Activated T-cell treated with anti-CD3 and anti-CD28 coated beads, Interleukin-2, amount 50 U/mL, for 4 hours (primary cell): ENCODE data around the gene TMEM202. TPM values are rescaled to one million over a fixed set of nuclear protein-coding genes. Genes with fewer than 3 reads are reported as not detected.
"Not testable (repeated sequence)": the region's sequence is repeated elsewhere in the genome, so short reads cannot be mapped to it uniquely, and the experiment has no call there.

ENCODE experiments used
- ATAC-seq, 2 donors: fragments of 200-7000 bp; cut with Tn5 transposase; one replicate each; pipeline ENCODE4 v1.10.0; 2021
- DNase-seq: peaks from one replicate; pipeline ENCODE4 v3.0.0-alpha.2; 2020
- H3K27me3 Mint-ChIP-seq: one replicate; pipeline ENCODE4 v1.8.0; 2021; ENCODE audit warnings: low read depth, mixed read lengths
- H3K36me3 Mint-ChIP-seq: one replicate; pipeline ENCODE4 v1.8.0; 2022; ENCODE audit warnings: mixed read lengths; ENCODE audit not compliant: insufficient read depth
- H3K4me1 Mint-ChIP-seq: one replicate; pipeline ENCODE4 v1.8.0; 2021; ENCODE audit warnings: low read depth, mixed read lengths
- H3K4me3 Mint-ChIP-seq: one replicate; pipeline ENCODE4 v1.8.0; 2021; ENCODE audit warnings: mild to moderate bottlenecking, moderate library complexity, mixed read lengths
- H3K9me3 Mint-ChIP-seq: one replicate; pipeline ENCODE4 v1.8.0; 2021; ENCODE audit warnings: mixed read lengths
- total RNA-seq, 3 donors: library from RNA; stranded (reverse); gene quantifications; one replicate each; pipeline ENCODE4 v1.2.1, GENCODE V29; 2021

TMEM202 gene
- total RNA-seq, 3 donors from 2014 or later: not detected

- H3K4me1 Mint-ChIP-seq, DNase-seq, H3K36me3 Mint-ChIP-seq, H3K4me3 Mint-ChIP-seq, H3K9me3 Mint-ChIP-seq, ATAC-seq, H3K27me3 Mint-ChIP-seq: not testable (repeated sequence)
Observed at GRCh38 chr15:72419768-72420167, 21.7 kb downstream of the TMEM202 start.

GRCh38 chr15:72420576-72420975, 22.5 kb downstream of the TMEM202 start:
- H3K4me1 Mint-ChIP-seq: no peaks in the 10 kb centered on the region
- no peaks in the 10 kb centered on the region for H3K27me3 Mint-ChIP-seq
- ATAC-seq: no peak
- no peak overlapping the region for H3K4me3 Mint-ChIP-seq
- peaks cover 9% of the 10 kb centered on the region for H3K9me3 Mint-ChIP-seq
- peaks cover 2% of the 10 kb centered on the region for H3K36me3 Mint-ChIP-seq
- DNase-seq: no peak

GRCh38 chr15:72421484-72421883, 23.4 kb downstream of the TMEM202 start:
- peaks cover 15% of the 10 kb centered on the region for H3K9me3 Mint-ChIP-seq
- H3K4me3 Mint-ChIP-seq: no peak overlapping the region
- DNase-seq: no peak
- ATAC-seq: no peak
- H3K27me3 Mint-ChIP-seq: no peaks in the 10 kb centered on the region
- no peaks in the 10 kb centered on the region for H3K4me1 Mint-ChIP-seq
- peaks cover 2% of the 10 kb centered on the region for H3K36me3 Mint-ChIP-seq

- Mint-ChIP-seq H3K4me1 (peaks cover 4% of the 10 kb centered on the region), H3K36me3 (peaks cover 2% of the 10 kb centered on the region), H3K4me3 (no peak overlapping the region), H3K27me3 (no peaks in the 10 kb centered on the region), H3K9me3 (peaks cover 29% of the 10 kb centered on the region)
- no peak for ATAC-seq
- no peak for DNase-seq
Observed at GRCh38 chr15:72423256-72423655, 25.2 kb downstream of the TMEM202 start.

GRCh38 chr15:72426753-72427152, 28.6 kb downstream of the TMEM202 start:
- ATAC-seq (no peak), DNase-seq (no peak)
- peaks cover 5% of the 10 kb centered on the region for H3K36me3 Mint-ChIP-seq
- H3K4me1 Mint-ChIP-seq: peaks cover 4% of the 10 kb centered on the region
- H3K4me3 Mint-ChIP-seq: no peak overlapping the region
- peaks cover 3% of the 10 kb centered on the region for H3K27me3 Mint-ChIP-seq
- H3K9me3 Mint-ChIP-seq: peaks cover 29% of the 10 kb centered on the region

DNA sequence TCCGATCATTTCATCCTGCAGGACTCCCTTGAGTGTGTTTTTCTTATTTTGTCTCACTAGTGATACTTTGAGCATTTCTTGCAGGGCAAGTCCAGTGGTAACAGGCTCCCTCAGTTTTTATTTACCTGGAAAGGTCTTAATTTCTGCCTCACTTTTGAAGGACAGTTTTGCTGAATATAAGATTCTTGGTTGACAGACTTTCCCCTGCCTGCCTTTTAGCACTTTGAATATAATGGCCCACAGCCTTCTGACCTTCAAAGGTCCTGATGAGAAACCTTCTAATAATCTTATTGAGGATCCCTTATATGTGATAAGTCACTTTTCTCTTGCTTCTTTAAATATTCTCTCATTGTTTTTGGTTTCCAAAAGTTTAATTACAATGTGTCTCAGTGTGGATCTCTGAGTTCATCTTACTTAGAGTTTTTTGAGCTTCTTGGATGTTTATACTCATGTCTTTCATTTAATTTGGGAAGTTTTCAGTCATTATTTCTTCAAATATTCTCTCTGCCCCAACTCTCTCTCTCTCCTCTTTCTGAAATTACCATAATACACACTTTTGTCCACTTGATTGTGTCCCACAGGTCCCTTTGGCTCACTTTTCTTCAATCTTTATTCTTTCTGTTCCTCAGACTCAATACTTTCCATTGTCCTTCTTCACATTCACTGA, 39.7 kb downstream of the TMEM202 start:
- H3K4me1 Mint-ChIP-seq: no peaks in the 10 kb centered on the region
- H3K4me3 Mint-ChIP-seq: no peak overlapping the region
- ATAC-seq: no peak
- peaks cover 25% of the 10 kb centered on the region for H3K27me3 Mint-ChIP-seq
- no peaks in the 10 kb centered on the region for H3K36me3 Mint-ChIP-seq
- DNase-seq: no peak
- peaks cover 14% of the 10 kb centered on the region for H3K9me3 Mint-ChIP-seq

DNA sequence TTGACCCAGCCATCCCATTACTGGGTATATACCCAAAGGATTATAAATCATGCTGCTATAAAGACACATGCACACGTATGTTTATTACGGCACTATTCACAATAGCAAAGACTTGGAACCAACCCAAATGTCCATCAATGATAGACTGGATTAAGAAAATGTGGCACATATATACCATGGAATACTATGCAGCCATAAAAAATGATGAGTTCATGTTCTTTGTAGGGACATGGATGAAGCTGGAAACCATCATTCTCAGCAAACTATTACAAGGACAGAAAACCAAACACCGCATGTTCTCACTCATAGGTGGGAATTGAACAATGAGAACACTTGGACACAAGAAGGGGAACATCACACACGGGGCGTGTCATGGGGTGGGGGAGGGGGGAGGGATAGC, 44.7 kb downstream of the TMEM202 start:
- H3K27me3 Mint-ChIP-seq, H3K4me3 Mint-ChIP-seq, H3K36me3 Mint-ChIP-seq, H3K9me3 Mint-ChIP-seq, ATAC-seq, DNase-seq, H3K4me1 Mint-ChIP-seq: not testable (repeated sequence)

- H3K27me3 Mint-ChIP-seq: peaks cover 5% of the 10 kb centered on the region
- no peaks in the 10 kb centered on the region for H3K4me1 Mint-ChIP-seq
- no peak overlapping the region for H3K4me3 Mint-ChIP-seq
Observed at GRCh38 chr15:72445426-72445825, 47.3 kb downstream of the TMEM202 start.

DNA sequence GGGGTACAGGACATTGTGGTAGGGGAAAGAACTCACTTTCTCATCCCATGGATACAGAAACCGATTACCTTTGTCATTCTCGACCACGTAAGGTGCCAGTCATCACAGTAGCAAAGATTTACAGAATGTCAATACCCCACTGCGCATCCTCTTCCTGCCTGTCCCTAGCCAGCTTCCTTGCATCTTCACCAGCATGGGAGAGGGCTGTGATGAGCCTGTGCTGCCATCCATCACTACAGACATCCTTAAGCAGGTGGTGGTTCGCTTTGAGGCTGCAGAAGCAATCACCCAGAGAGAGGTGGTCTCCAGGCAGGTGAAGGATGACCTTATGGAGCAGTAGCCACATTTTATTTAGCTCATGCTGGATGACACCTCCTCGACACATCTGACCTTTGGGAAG, 52.7 kb downstream of the TMEM202 start:
- ATAC-seq (no peak), DNase-seq (no peak)
- Mint-ChIP-seq H3K9me3 (no peaks in the 10 kb centered on the region), H3K4me1 (no peaks in the 10 kb centered on the region), H3K27me3 (peaks cover 2% of the 10 kb centered on the region), H3K4me3 (no peak overlapping the region), H3K36me3 (no peaks in the 10 kb centered on the region)

More at GRCh38 chr15:72445426-72445825, 47.3 kb downstream of the TMEM202 start:
- no peak for ATAC-seq
- no peak for DNase-seq
- Mint-ChIP-seq H3K9me3 (no peaks in the 10 kb centered on the region), H3K36me3 (no peaks in the 10 kb centered on the region)

GRCh38 chr15:72451224-72451623, 53.1 kb downstream of the TMEM202 start:
- no peak for ATAC-seq
- Mint-ChIP-seq H3K36me3 (no peaks in the 10 kb centered on the region), H3K9me3 (no peaks in the 10 kb centered on the region)

GRCh38 chr15:72456684-72457083, 58.6 kb downstream of the TMEM202 start:
- no peak for DNase-seq
- Mint-ChIP-seq H3K4me1 (peaks cover 3% of the 10 kb centered on the region), H3K36me3 (no peaks in the 10 kb centered on the region), H3K9me3 (no peaks in the 10 kb centered on the region), H3K27me3 (no peaks in the 10 kb centered on the region), H3K4me3 (no peak overlapping the region)
- no peak for ATAC-seq

More at GRCh38 chr15:72451224-72451623, 53.1 kb downstream of the TMEM202 start:
- H3K4me1 Mint-ChIP-seq: no peaks in the 10 kb centered on the region
- peaks cover 2% of the 10 kb centered on the region for H3K27me3 Mint-ChIP-seq
- no peak overlapping the region for H3K4me3 Mint-ChIP-seq
- no peak for DNase-seq

Other genes with a start within 250 kb of the TMEM202 start
- gene GRAMD2A, start 200.5 kb upstream of the TMEM202 start, total RNA-seq: not detected
- 1,000 to 10,000 TPM; 2,397 to 2,519 (median 2,398) TPM for gene PKM, start 167.1 kb upstream of the TMEM202 start, total RNA-seq
- gene PARP6, start 125.8 kb upstream of the TMEM202 start, total RNA-seq: 10 to 100 TPM; 62.9 to 63.2 (median 62.9) TPM
- under 1 TPM; 0.24 to 0.82 (median 0.63) TPM for gene CELF6, start 78.1 kb upstream of the TMEM202 start, total RNA-seq
- gene HEXA, start 22.3 kb upstream of the TMEM202 start, total RNA-seq: 10 to 100 TPM; 50.7 to 51.4 (median 50.7) TPM
- gene ARIH1, start 76.0 kb downstream of the TMEM202 start, total RNA-seq: 100 to 1,000 TPM; 154 to 167 (median 164) TPM